IPS-18c (cell line): Measurements from ENCODE around the gene TMPRSS9.

Experiments
- H3K4me3 ChIP-seq: 2 replicates; pipeline ENCODE4 v1.7.0; 2013; ENCODE audit warnings: low read depth, mild to moderate bottlenecking, low read length, moderate library complexity; ENCODE audit not compliant: insufficient read depth
- H3K9me3 ChIP-seq: one replicate; pipeline ENCODE4 v1.6.1; 2013; ENCODE audit warnings: mild to moderate bottlenecking, low read length, moderate library complexity; ENCODE audit not compliant: control insufficient read depth, insufficient read depth

Gene TMPRSS9

DNA sequence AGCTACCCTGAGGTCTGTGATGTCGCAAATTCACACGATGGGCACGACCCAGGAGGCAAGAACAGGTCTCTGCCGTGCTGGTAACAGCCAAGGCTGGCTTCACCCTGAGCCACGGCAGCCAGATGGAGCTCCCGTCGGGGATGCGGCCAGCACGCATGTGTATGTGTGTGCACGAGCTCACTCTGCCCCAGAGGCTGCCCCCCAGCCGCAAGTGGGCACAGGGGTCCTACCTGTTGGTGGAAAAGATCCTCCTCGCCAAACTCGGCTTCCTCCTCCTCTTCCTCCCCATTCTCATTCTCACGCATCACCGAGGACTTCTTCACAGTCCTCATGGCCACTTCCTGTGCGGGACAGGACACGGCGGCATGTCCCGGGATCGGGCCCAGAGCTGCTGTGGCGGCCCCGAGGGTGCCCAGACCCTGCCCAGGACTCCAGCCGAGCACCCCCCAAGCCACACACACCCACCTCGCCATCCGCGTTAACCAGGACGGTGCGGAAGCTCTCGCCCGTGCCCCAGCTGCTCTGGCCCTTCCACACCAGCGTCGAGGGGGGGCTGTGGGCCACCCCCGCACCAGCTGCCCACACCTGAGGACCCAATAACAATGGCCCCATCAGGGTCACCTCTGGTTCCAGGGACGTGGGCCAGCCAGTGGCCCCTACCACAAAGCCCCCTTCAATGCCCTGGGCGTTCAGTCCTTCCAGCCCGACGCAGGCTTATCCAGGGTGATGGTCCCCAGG lies 71.4 kb downstream of the TMPRSS9 start:
- no peak overlapping the region for H3K4me3 ChIP-seq
- H3K9me3 ChIP-seq: no peaks in the 10 kb centered on the region

DNA sequence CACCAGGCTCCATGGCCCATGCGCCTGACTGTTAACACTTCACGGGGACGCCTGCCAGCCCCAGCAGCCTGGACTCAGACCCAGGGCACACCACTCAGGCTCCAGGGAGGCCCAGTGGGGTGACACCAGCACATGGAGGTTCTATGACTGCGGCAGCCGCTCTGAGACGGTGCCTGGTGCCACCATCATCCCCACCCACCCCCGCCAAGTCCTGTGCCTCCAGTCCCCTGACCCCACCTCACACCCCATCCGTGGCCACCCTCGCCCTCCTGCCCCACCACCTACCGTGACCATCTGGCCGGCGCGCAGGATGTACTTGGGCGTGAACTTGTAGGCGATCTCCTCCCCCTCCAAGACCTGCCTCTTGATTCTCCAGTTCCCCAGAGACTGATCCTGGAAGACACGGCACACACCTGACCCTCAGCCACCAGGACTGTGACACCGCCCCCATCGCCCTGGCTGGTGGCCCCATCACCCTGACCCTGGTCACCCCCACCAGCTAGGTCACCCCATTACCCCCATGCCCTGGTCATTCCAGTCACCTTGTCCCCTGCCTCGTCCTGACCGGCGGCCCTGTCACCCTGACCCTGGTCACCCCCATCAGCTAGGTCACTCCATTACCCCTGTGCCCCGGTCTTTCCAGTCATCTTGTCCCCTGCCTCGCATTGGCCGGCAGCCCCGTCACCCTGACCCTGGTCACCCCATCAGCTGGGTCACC lies 72.2 kb downstream of the TMPRSS9 start:
- Histone ChIP-seq H3K4me3 (no peak overlapping the region), H3K9me3 (no peaks in the 10 kb centered on the region)

DNA sequence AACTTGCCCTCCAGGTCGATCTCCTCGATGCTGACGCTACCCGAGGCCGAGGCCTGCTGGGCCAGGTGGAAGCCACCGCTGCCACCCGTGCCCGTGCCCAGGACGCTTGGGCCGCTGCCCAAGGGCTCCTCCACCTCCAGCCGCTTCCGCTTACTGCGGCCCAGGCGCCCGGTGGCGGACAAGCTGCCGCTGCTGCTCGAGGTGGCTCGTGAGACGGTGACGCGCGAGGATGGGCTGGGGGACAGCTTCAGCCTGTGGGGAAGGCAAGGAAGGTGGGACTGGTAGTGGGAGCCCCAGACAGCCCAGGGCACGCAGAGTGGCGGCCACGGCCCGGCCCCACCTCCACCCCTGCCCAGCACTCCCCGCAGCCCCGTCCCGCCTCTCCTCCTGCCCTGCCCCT lies 73.8 kb downstream of the TMPRSS9 start:
- no peaks in the 10 kb centered on the region for H3K9me3 ChIP-seq
- no peak overlapping the region for H3K4me3 ChIP-seq

DNA sequence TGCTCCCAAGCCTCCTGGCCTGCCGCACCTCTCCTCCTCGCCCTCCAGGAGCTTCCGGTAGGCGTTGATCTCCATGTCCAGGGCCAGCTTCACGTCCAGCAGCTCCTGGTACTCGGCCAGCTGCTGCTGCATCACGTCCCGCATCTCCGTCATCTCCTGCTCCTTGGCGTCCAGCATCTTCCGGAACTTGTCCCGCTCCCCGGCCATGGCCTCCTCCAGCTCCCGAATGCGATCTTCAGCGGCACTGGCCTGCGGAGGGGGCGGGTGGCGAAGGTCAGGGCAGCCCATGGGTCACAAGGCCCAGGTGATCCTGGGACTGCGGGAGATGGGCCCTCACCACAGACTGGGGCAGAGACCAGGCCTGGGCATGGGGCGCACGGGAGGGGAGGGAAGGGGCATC lies 74.2 kb downstream of the TMPRSS9 start:
- Histone ChIP-seq H3K4me3 (no peak overlapping the region), H3K9me3 (no peaks in the 10 kb centered on the region)

DNA sequence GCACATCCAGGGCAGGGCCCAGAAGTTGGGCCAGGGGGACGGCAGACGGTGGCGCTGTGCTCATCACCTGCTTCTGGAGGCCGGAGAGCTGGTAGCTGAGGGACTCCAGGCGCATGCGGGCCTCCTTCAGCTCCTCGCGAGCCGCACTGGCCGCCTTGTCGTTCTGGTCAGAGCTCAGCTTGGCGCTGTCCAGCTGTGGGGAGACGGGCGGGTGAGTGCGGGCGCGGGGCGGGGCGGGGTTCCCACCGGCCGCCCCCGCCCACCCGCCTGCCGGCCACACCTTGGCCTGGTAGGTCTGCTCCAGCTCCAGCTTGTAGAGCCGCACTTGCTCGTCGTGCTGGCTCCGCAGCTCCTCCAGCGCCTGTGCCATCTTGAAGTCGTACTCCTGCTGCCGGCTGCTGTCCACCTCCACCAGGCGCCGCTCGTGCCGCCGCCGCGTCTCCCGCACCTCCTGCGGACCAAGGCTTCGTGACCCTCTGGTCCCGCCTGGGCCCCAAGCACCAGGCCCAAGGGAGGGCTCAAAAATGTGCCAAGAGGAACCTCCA lies 74.7 kb downstream of the TMPRSS9 start:
- Histone ChIP-seq H3K9me3 (no peaks in the 10 kb centered on the region), H3K4me3 (no peak overlapping the region)

DNA sequence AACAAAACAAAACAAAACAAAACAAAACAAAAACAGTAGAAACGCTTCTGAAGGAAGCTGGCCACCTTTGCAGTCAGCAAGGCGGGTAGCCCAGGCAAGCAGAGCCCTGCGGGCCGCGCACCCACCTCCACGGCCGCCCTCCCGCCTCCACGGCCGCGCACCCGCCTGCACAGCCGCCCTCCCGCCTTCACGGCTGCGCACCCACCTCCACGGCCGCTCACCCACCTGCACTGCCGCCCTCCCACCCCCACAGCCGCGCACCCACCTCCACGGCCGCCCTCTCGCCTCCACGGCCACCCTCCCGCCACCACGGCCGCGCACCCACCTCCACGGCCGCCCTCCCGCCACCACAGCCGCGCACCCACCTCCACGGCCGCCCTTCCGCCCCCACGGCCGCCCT lies 76.3 kb downstream of the TMPRSS9 start:
- no peaks in the 10 kb centered on the region for H3K9me3 ChIP-seq
- no peak overlapping the region for H3K4me3 ChIP-seq

DNA sequence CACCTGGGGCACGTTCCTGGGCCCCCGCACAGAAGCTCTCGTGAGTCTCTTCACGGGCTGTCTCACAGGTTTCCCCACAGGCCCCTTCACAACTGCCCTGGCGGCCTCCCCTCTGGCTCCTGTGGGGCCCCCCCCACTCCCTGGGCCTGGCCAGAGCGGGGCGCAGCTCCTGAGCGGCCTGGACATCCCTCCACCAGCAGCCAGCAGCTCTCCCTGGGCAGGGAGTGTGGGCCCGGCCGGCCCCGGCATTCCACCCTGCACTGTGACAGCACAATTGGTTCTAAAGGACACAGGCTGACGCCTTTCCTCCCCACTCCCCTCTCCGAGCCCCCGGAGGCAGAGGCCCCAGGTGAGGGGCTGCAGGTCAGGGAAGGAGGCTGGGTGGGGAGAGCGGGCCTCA lies 76.9 kb downstream of the TMPRSS9 start:
- Histone ChIP-seq H3K9me3 (no peaks in the 10 kb centered on the region), H3K4me3 (no peak overlapping the region)

DNA sequence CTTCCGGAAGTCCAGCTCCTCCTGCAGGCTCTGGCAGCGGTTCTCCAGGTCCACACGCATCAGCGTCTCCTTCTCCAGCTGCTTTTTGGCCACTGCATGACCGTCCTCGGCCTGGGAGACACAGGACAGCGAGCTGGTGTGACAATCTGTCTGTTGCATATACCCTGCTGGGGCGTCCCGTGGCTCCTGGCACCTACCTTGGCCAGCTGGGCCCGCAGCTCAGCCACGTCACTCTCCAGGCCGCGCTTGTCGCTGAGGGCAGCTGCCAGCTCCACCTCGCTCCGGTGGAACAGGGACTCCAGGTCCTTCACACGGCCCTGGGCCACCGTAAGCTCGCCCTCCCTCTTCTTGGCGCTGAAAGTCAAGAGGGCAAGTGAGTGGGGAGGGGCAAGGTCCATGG lies 78.1 kb downstream of the TMPRSS9 start:
- Histone ChIP-seq H3K9me3 (no peaks in the 10 kb centered on the region), H3K4me3 (no peak overlapping the region)

DNA sequence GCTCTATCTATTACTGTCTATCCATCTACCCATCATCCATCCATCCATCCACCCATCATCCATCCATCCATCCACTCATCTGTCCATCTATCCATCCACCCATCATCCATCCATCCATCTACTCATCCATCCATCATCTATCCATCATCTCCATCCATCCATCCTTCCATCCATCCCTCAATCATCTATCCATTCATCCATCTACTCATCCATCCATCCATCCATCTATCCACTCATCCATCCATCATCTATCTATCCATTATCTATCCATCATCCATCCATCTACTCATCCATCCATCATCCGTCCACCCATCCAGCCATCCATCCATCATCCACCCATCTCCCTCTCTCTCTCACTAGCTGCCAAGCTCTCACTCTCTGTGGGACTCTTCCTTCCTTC lies 80.5 kb downstream of the TMPRSS9 start:
- no peaks in the 10 kb centered on the region for H3K9me3 ChIP-seq

DNA sequence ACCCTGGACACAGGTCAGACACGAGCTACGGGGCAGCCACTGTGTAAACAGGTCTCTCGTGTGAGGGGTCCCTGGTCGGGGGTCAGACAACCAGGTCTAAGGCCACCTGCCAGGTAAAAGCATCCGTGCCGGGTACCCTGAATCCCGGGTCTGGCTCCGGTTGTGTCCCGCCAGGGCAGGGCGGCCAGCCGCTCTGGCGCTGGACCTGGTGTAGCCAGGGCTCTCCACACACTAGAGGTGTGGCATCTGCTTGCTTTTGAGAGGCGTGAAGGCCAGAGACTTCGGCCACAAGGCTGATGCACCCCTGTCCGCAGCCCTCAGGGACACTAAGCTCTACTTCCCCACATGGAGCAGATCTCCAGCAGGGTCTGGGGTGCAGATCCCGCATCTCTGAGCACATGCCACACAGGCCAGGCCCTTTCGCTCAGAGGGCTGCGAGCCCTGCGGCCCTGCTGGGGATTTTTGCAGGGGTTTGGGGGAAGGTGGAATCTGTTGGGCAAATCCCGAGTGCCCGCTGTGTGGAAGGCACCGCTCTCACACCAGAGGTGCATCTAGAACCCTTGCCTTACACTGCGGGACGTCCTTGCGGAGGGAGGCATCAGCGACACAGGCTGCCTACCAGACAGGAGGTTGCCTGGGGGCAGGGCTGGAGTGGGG lies 81.2 kb downstream of the TMPRSS9 start:
- Histone ChIP-seq H3K9me3 (no peaks in the 10 kb centered on the region), H3K4me3 (no peak overlapping the region)

More for the DNA sequence above, 80.5 kb downstream of the TMPRSS9 start:
- no peak overlapping the region for H3K4me3 ChIP-seq

DNA sequence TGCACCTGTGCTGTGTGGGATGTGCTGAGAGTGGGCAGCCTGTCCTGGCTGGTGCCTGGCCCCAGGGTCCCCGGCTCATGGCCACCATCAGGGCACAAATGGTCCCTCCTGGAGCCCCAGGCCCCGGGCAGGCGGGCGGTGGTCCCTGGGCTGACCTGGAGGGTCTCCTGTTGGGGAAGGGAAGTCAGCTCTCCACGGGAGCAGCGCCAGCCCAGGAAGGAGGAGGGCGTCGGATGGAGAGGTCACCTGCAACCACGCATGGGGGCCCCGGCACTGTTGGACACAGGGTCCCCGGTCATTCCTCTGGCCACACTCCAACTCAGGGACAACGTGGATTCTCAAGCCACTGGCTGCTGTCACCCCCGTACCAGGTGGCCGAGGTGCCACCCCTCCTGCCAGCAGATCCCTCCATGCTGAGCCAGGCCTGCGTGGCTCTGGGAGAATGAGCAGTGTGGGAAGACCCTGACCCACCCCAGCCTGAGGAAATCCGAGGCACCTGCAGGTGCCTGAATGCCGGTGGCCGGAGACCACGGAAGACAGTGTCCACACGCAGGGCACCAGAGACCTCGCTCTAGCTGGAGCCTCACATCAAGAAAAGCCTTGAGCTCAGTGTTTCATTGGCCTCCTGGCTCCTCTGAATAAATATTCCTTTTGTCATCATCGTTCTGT lies 83.2 kb downstream of the TMPRSS9 start:
- H3K4me3 ChIP-seq: no peak overlapping the region
- H3K9me3 ChIP-seq: peaks cover 2% of the 10 kb centered on the region

DNA sequence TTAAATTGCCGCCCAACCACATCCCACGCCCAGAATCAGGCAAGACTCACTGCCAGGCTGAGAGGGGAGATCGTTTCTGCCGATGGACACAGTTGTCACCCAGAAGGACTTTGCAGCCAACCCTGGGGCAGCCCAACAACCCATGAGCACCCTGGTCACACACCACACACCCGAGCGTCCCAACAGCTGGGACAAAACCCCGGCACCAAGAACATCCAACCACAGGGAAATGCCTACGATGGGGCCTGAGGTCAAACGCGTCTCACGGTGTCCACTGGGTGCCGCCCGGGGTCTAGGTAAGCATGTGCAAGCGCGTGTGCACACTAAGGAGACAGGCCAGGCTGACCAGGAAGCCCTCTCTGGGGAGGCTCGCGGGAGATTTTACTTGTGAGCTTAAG lies 83.7 kb downstream of the TMPRSS9 start:
- H3K9me3 ChIP-seq: peaks cover 2% of the 10 kb centered on the region
- H3K4me3 ChIP-seq: no peak overlapping the region

DNA sequence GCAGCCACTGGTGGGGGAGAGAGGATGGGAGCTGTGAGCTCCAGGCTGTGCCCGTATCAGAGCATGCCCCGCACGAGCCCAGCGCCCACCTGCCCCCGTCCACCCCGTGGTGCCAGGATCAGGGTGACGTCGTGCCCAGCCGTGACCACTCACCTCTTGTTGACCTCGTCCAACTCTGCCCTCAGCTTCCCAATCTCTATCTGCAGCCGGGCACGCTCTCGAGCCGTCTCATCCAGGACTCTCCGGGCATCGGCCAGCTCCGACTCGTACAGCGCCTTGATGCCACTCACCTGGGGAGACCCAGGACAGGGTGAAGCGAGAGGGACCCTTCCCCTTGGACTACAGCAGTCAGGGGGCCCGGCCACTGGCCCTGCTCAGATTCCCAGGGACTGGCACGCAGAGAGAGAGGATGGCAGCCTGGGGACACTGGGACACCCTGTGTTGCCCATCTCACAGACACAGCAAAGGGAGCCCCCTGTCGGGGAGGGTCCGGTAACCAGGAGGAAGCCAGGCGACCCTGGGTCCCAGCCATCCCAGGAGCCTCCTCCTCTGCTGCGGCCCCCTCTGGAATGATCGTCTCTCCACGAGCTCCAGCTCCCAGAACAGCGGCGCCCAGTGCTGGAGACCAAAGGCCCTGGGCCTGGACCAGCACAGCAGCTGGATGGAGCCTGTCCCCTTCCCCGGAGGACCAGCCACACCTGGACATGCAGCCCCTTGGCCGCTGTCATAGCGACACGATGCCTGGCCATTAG lies 84.4 kb downstream of the TMPRSS9 start:
- Histone ChIP-seq H3K9me3 (peaks cover 2% of the 10 kb centered on the region), H3K4me3 (no peak overlapping the region)

DNA sequence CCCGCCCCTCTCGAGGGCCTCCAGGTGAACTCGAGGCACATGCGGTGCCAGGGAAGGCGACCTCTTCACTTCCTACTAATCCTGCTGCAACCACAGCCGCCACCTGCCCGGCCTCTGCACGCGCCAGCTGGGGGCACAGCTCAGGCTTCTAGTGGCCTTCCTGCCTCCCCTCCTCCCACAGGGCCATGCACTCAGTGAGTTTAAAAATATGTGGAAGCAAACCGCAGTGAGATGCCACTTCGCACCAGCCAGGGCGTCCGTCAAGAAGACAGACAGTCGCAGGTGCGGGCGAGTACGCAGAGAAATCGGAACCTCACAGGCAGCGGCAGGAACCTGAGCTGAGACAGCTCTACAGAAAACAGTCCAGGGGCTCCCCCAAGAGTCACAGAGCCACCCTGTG lies 86.3 kb downstream of the TMPRSS9 start:
- H3K4me3 ChIP-seq: no peak overlapping the region
- peaks cover 2% of the 10 kb centered on the region for H3K9me3 ChIP-seq

DNA sequence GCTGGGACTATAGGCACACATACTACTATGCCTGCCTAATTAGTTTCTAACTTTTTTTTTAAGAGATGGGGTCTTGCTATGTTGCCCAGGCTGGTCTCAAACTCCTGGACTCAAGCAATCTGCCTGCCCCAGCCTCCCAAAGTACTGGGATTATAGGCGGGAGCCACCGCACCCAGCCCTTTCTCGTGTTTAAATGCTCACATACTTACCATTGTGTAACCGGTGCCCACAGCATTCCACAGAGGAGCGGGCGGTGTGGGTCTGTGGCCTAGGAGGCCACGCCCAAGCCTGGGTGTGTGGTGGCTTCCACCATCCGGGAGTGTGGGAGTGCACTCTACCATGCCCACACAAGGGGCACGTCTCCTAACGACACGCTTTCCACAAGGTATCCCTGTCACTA lies 89.0 kb downstream of the TMPRSS9 start:
- Histone ChIP-seq H3K9me3 (peaks cover 2% of the 10 kb centered on the region), H3K4me3 (no peak overlapping the region)

DNA sequence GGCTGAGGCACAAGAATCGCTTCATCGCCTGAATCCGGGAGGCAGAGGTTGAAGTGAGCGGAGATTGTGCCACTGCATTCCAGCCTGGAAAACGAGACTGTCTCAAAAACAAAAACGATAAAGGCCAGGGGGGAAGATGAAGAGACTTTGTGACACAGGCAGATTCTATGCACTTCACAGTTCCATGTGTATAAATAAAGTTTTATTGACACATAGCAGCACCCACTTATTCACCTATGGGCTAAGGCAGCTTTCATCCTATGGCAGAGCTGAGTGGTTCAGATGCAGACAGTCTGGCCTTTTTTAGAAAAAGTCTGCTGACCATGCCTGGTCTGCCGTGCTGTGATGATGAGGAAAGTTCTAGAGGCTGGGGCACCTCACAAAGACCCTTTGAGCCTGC lies 91.1 kb downstream of the TMPRSS9 start:
- Histone ChIP-seq H3K4me3 (no peak overlapping the region), H3K9me3 (peaks cover 2% of the 10 kb centered on the region)

DNA sequence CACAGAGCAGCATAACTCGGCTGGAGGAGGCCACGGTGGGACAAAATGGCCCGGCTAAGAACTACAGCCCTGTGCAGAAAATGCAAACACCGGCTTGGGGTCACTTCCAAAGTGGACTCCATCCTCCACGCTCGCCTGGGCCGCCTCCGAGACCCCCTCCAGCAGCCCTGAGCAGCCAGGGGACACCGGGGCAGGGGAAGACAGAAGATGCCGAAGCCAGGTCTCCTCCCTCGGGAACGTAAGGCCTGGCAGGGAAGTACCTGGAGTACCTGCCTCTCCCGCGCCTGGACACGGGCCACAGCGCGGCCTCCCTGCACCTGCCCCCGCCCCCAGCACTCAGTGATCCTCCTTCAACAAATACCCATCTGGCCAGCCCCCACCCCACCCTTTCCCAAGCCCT lies 91.7 kb downstream of the TMPRSS9 start:
- H3K9me3 ChIP-seq: peaks cover 2% of the 10 kb centered on the region
- no peak overlapping the region for H3K4me3 ChIP-seq
